NCI-H1694 (cell line): Measurements from ENCODE around the gene SYNE2.
"Not testable (repeated sequence)": the region's sequence is repeated elsewhere in the genome, so short reads cannot be mapped to it uniquely, and the experiment has no call there.

Source experiments
- DNase-seq: peaks from one replicate; lab custom pipeline; 2025; lab: John Stamatoyannopoulos, UW

Gene SYNE2

GRCh38 chr14:64037869-64038745 is 185.3 kb downstream of the SYNE2 start:
- not testable (repeated sequence) for DNase-seq

- no peak for DNase-seq
These were observed 186.2 kb downstream of the SYNE2 start for GRCh38 chr14:64038841-64039542.

GRCh38 chr14:64040044-64040443 is 187.2 kb downstream of the SYNE2 start:
- no peak for DNase-seq

GRCh38 chr14:64043296-64043695 is 190.5 kb downstream of the SYNE2 start:
- not testable (repeated sequence) for DNase-seq

GRCh38 chr14:64045091-64045490 is 192.3 kb downstream of the SYNE2 start:
- no peak for DNase-seq

- DNase-seq, result no peak
These were observed 197.0 kb downstream of the SYNE2 start for GRCh38 chr14:64049616-64050381.

- no peak for DNase-seq
These were observed 201.2 kb downstream of the SYNE2 start for GRCh38 chr14:64053694-64054669.

GRCh38 chr14:64059454-64060198 is 206.8 kb downstream of the SYNE2 start:
- no peak for DNase-seq

DNA sequence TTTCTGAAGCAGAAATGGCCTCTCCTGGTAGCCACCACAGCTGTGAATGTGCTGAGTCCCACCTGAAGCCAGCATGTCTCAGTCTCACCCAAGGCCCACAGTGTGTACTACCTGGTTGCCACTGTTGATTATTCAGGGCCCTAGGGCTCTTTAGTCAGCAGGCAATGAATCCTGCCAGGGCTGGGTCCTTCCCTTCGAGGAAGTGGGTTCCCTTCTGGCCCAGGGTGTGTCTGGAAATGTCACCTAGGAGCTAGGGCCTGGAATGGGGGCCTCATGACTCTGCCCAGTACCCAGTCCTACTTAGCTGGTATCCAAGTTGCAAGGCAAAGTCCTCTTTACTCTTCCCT is 207.4 kb downstream of the SYNE2 start:
- DNase-seq, result no peak

DNA sequence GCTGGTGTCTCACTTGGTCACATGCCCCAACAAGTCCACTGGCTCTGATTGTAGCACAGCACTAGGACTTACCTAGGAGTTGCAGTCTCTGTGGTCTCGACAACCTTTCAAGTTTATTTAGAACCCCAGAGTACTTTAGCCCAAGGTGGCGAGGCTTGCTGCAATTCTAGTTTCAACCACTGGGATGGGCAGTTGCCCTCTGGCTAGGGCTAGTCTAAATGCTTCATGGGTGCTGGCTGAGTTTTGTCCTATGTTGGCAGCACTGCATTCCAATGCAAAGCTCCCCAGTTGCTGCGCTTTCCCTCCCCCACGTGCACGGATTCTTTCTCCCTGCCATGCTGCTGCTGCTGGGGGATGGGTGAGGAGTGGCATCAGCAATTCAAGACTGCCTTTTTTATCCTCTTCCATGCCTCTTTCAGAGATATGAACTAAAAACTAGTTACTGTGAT is 207.9 kb downstream of the SYNE2 start:
- no peak for DNase-seq

- DNase-seq, result no peak
These were observed 208.3 kb downstream of the SYNE2 start for GRCh38 chr14:64061115-64061514.

DNA sequence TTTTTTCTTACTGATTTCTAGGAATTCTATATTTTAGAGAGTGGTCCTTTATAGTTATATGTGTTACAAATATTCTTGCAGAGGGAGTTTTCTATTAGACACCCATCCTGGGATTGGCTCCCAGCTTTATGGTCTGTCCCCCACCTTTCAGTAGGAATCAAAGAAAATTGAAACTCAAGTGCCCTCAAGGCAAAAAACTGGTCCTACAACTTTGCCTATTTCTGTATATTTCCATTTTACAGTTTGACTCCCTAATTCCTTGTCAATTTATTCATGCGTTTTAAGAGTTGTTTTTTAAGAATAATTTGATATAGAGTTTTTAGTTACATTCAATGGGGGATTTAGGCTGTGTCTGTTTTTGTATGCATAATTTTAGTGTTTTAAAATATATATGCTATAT is 208.9 kb downstream of the SYNE2 start:
- no peak for DNase-seq

GRCh38 chr14:64062381-64063115 is 209.7 kb downstream of the SYNE2 start:
- no peak for DNase-seq

- no peak for DNase-seq
These were observed 211.6 kb downstream of the SYNE2 start for GRCh38 chr14:64064447-64064846.

DNA sequence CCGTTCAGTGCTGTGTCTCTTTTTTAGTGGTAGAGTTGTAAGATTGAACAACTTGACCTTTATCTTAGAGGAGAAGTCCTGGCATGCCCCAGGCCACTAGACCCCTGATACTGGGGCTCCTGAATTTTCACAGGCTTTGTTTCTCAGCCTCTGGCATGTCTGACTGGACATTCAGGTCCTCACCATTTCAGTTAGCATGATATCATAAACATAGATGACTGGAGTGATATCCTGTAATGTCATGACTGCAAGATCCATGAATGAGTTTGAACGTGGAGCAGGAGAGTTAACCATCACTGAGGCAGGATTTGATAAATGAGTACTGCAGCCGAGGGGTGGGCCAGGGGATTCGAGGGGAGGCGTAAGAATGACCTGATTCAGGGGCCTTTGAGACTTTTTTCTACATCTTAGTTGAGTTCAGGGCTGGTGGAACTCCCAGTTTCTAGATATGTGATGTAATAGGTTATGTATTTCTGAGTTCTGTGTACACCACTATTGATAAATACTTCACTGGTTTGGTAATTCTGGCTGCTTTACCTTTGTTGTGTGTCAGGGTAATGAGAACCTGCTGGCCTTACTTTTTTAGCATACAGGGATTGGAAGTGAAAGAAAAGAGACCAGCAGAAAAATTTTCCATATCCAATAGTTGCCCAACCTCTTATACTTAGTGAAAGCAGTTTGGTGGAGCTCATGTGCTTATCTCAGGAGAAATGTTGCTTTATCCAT is 217.0 kb downstream of the SYNE2 start:
- DNase-seq, result no peak

GRCh38 chr14:64074961-64075612 is 222.3 kb downstream of the SYNE2 start:
- DNase-seq, result no peak

- DNase-seq, result no peak
These were observed 222.8 kb downstream of the SYNE2 start for GRCh38 chr14:64075613-64076005.

DNA sequence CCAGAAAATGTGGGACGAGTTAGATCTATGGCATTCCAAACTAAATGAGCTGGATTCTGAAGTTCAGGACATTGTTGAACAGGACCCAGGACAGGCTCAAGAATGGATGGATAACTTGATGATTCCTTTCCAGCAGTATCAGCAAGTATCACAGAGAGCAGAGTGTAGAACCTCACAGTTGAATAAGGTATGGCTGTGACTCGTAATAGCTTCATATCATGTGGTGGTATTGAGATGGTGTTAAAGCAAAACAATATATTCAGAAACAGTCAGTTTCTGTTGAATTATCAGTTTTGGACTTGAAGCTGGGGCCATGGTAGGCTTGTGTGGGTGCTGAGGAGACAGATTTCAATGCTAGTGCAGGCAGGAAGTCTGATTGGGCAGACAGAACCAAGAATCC is 227.6 kb downstream of the SYNE2 start:
- no peak for DNase-seq
